ENCODE data around the gene BIN1. TPM values are rescaled to one million over a fixed set of nuclear protein-coding genes. Genes with fewer than 3 reads are reported as not detected.

Gene BIN1
- total RNA-seq, 1 donor from 2014 or later = 47.7 TPM

DNA sequence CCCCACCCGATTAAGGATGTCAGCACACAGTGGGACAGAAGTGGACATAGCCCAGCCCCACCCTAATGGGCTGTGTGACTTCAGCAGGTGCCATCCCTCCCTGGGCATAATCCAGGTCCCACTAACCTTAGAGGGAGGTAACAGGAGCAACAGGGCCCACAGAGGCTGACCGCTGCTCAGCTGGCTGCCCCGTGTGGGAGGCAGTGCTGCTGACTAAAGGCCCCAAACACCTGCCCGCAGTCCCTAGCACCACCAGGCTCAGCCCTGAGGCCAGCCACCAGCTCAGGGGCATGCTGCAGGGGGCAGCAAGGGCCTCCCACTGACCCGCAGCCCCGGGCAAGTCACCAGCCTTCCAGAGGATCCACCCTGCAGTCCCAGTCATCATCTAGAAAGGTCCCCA is 14.6 kb downstream of the BIN1 start:
- DNase-seq (ENCODE audit: low spot score) = no peak

DNA sequence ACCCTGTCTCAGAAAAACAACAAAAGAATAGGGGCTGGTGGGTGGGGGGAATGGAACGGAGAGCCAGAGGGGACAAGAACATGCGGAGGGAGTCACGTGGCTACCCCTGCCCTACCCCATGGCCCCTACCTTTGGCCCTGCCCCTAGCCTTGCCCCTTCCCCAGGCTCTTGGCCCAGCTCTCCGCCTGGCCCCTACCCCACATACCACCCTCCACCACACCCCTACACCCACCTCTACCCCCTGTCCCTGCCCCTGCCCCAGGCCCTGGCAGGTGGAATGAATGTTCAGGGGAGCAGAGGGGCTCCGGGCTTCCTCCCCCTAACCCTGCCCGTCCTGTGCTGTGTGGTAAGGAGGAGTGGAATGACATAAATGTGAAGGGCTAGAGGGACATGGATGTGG is 15.1 kb downstream of the BIN1 start:
- no peak for DNase-seq (ENCODE audit: low spot score)

DNA sequence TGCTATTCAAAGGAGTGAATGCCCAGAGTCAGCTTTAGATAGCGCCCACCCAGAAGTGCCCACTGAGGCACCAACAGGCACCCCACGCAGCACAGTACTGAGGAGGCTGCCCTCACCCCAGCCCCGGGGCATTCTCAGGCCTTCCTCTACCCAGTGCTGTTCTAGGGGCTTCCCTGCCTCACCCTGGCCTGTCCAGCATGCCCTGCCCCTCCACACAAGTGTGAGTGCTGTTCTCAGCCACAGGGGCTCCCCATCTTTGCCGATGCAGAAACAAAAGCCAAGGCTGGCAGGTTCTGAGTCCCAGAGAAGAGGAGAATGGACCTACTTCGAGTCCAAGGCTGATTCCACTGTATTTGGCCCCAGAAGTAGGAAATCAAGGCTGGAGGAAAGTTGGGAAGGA is 15.8 kb downstream of the BIN1 start:
- DNase-seq (ENCODE audit: low spot score) = no peak

DNA sequence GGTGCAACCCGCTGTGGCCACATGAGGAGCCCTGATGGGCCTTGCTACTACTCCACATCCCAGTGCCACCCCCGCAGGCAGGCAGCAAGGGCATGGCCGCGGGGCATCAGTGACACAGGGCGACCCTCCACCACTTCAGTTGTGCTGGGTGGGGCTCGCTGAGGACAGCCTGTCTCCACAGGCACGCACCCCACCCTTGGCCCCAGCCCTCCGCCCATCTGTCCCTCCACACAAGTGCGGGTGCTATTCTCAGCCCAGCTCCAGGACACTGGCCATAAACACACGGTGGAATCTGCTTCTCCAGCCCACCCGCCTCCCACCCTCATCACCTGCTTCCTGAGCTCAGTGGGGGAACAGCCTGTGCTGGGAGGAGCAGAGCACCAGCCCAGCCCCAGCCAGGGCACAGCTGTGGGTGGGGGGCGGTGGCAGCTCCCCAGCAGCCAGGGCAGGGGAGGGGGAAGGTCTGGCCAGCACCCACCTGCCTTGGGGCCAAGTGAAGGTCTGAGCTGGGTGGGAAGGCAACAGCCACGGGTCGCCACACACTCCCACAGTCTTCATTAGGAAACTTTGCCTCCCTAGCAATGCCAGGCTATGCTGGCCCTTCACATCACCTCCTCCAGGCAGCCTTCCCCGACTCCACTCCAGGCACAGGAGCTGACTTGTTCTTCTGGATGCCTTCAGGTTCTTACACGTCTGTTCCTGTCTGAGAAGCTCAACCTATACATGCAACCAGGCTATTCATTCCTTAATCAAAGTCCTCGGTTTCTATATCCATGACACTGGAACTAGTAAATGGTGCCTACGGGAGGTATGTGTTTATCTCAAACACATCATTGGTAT is 16.5 kb downstream of the BIN1 start:
- no peak for DNase-seq (ENCODE audit: low spot score)

DNA sequence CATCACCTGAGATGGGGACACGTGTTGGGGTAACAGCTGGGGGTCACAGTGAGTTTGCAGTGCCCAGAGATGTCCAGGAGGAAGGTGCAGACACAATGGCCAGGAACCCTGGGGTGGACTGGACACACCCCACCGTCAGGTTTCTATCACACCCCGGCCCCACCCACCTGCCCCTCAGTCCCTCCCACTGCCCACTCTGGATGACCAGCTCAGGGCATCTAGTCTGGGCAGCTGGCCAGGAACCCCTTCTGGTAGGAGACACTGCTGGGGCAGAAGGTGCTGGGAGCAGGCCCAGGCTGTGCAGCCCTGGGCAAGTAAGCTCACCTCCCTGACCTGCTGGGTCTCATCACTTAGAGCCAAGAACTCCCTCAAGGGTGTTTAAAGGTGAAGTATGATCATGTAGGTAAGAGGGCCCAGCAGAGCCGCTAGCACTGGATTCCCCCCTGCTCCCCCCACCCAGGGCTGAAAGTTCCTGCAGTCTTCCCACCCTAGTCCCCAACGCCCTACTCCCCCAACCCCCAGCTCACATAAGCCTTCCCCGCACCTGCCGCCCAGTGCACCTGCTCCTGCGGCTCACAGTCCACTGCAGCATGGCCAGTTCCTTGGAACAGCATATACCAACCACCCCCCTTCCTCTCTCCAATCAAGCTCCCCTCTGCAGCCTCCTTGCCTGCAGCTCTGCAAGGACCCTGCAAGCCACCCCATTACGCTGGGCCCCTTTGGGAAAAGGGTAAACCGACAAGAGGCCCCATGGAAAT is 17.3 kb downstream of the BIN1 start:
- no peak for DNase-seq (ENCODE audit: low spot score)

DNA sequence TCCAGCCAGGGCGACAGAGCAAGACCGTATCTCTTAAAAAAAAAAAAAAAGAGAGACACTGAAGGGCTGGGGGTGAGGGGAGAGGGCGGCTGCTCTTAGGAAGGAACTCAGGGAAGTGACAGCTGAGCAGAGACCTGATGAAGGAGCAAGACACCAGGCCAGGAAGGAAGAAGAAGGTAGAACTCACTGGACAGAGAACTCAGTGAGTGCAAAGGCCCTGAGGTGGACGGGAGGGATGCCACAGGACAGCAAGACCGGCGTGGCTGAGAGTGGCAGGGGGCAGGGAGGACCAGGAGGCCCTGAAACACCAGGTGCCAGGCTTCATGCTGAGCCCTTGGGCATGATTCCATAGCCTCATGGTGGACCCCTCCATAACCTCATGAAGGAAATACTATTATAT is 18.2 kb downstream of the BIN1 start:
- no peak for DNase-seq (ENCODE audit: low spot score)

DNA sequence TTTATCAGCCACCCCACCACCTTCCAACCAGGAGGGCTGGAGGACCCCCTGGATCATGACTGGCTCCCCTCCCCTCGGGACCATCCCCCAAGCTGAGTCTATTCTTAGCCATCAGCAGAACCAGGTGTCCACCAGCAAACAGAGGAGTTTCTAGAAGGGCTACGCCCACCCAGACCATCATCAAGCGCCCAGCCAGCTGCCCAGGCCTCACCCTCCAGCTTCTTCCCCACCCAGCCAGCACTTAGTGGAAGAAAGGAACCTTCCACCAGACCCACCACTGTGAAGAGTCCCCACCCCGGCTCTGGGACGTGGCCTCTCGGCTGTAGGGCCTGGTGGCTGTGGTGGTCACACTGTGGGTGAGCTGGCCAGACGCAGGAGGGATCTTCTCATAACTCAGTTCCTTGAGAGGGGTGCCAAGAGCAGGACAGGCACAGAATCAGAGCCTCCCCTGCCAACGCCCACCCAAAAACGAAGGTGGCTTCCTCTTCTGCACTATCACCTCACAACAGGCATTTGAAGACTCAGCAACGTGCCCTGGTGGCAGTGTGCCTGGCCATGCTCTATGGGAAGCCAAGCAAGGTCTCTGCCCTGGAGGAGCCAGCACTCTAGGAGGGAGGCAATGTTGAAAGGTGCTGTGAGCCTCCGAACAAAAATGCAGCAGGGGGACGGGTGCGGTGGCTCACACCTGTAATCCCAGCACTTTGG is 19.0 kb downstream of the BIN1 start:
- DNase-seq (ENCODE audit: low spot score) = no peak

DNA sequence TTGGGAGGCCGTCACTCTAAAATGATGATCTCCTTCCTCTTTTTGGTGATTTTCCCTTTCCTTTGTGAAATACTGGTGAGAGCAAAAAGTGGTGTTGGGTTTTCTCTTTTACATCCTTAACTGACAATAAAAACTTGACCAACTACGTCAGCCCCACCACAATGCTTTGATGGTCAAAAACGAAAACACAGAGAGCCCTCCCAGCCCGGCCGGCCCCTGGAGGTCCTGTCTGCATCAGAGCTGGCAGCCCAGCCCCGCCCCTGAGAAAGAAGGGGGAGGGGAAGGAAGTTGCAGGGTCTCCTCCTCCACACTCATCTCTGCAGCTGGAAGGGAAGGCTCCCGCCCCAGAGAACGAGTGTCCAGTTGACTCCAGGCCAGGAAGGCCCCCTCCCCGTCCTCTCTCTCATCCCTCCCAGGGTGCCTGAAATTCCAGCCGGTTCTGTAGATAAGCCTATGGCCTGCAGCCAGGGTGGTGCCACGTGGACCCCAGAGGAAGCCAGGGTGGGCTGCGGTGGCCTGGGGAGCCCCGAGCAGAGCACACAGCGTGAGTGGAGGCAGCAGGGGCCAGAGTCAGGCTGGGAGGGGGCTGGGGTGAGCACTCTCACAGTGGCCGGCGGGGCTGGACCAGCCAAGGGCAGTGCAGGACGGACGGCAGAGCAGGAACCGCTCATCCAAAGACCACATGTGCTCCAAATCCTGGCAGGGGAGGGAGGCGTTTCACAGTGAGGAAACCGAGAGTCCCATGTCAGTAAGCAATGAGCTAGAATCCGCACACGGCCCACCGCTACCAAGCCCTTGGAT is 19.8 kb downstream of the BIN1 start:
- peak; percentile 96 for DNase-seq (ENCODE audit: low spot score)

DNA sequence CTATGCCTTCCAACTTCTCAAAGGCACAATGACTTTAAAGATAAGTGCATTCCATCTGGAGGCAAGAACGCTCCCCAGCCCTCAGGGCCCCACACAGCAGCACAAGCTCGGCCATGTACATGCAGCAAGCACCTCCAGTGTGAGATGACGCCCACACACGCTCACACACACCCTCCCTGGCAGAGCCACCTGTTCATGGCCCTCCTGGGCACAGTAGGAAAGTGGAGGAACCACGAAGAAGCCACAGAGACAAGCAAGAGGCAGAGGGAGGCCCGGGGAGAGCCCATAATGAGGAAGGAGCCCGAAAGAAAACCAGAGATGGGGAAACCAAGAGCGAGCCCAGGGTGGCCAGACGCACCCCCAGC is 21.7 kb downstream of the BIN1 start:
- peak; percentile 78 for DNase-seq (ENCODE audit: low spot score)

DNA sequence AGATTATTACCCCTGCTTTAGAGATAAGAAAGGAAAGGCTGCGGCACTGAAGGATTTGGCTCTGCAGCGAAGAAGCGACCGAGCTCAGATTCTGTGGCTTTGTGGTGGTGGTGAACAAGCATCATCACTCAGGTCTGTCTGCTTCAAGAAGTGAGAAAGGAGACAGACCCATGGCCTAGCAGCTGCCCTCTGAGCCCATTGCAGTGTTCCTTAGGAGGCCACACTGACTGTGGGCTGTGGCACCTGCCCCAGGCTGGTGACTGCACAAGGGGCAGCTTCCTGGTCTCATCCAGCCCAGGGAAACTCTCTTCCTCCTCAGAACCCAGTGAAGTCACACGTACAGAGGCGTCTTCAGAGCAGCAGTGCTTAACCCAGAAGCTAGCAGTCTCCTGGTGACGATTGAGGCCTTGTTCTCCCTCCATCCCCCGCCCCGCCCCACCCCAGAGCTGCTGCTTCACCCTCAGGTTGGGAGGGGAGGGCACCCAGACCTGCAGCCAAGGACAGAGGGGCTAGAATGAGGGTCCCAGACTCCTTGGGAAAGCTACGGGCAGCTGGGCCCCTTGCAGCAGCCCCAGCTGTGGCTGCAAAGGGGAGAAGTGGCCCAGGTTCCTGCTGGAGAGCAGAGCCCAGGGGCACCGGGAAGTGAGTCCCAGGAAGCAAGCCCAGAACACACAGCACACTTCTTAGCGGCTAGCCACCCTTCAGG is 22.2 kb downstream of the BIN1 start:
- DNase-seq (ENCODE audit: low spot score) = no peak

DNA sequence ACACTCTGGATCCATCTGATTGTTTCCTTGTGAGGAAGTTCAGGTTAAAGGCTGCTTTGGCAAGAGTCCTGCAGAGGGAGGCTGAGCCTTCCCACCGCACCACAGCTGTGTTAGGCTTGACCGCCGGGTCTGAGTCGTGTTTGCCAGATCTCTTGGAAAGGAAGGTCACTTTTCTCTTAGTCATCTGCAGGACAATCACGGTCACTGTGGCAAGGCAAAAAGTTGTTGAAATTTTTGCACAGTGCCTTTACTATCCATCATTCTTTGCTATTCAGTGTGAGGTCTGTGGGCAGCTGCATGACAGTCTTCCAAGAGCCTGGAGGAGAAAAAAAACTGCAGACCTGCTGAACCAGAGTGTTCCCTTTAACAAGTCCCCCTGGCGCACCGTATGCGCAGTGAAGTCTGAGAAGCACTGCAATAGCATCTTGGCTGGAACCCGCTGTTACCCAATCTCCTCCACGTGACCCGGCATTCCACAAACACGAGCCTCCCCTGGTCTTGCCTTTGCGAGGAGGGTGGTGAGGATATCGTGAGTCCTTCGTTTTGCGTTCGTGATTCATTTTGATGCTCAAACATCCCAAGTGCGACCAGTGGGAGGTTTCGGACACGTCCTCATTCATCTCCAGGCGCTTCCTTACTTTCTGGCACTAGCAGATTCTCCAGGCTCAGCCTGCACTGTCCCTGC is 23.0 kb downstream of the BIN1 start:
- peak; percentile 95 for DNase-seq (ENCODE audit: low spot score)

DNA sequence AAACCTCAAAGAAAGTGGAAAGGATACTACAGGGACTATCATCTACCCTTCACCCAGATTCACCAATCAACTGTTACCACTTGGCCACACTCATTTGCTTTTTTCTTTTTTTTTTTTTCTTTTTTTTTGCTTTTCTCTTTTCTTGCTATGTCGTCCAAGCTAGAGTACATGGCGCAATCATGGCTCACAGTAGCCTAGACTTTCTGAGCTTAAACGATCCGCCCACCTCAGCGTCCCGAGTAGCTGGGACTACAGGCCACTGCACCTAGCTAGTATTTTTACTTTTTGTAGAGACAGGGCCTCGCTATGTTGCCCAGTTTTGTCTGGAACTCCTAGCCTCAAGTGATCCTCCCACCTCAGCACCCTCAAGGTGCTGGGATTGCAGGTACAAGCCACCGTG is 24.0 kb downstream of the BIN1 start:
- no peak for DNase-seq (ENCODE audit: low spot score)

DNA sequence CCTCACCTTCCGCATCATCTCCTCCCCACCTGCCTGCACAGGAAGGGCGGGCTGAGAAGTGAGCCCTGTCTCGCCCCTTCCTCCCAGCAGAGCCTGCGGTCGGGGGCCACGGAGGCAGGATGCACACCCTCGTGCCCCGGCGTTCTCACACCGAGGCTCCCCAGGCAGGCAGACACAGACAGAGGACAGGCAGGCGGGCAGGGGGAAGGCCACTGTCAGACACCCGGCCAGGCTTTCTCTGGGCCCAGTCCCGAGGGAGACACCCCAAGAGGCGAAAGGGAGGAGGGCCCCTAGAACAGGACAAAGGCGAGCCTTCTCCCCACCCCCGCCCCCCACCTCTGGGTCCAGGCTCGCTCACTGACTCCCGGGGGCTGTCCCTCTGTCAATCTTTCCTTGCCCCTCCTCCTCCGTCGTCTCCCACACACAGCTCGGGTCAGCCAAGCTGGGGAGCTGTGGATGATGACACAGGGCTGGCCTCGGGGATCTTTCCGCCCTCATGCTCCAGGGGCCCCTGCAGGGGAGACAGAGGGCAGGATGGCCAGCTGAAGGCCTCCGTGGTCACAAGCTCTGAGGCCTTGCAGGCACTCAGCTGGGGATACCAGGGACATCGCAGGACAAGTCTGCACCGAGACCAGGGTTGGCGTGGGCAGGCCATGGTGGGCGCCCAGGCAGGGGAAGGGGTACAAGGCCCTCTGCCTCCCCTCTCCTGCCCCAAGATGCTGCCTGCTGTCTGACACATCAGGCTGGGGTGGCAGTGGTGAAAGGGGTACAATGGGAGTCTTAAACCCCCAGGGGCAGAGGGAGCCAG is 24.9 kb downstream of the BIN1 start:
- peak; percentile 63 for DNase-seq (ENCODE audit: low spot score)

DNA sequence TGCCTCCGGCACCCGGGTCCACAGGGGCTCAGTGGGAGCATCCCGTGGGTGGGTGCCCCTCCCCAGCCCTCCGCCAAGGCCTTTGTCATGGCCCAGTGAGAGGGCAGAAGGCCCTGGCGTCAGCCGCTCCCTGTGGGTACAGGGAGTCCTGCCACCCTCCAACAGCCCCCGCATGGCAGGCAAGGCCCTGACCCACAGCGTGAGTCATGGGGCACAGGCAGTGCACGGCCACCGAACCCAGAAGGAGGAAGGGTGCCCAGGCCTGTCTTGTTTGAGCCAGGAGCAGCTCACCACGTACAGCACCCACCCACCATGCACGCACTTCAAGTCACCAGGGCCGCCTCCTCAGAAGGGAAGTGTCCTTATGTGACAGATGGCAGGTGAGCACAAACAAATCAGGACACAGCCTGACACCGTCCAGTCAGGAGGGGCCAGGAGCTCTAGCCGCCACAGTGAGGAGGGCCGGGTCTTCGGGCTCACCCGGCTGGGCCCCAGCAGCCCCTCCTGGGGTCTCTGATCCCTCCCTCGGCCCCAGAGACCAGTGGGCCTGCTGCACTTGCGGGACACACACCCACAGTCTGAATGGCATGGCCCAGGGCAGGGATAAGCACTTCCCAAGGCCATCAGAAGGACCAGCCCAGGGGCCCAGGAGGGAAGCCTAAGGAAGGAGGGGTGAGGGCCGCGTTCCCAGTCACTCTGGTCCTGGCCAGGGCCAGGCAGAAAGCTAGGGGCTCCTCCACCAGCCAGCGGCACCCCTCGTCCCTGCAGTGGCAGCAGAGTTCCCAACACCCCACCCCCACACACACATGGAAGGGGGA is 25.8 kb downstream of the BIN1 start:
- no peak for DNase-seq (ENCODE audit: low spot score)

DNA sequence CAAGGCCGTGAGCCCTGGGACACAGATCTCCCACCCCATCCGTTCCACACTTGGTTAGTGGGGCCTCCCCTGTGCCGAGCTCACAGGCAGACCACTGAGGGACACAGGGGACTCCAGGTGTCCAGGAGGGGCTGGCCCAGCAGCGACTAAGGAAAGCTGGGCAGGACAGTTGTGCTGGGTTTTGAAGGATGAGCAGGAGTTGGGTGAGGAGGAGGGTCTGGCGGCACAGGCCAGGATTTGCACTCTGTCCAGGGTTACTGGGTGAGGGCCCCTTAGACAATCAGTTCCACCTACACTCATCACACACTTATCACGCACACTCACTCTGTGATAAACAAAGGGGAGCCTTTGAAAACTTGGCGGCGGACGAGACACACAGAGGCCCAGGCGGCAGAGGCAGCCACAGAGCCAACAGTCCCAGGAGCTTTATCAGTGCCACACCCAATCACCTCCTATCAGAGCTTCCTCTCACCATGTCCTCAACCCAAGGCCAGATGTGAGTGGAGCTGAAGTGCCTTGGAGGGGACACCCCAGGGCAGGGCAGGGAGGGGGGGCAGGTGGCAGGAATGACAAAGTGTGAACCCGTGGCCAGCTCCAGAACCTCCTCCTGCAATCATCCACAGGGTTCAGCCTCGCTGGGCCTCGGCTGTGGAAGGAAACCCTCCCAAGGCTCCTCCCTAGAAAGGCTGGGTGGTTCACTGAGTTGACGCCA is 26.6 kb downstream of the BIN1 start:
- no peak for DNase-seq (ENCODE audit: low spot score)

DNA sequence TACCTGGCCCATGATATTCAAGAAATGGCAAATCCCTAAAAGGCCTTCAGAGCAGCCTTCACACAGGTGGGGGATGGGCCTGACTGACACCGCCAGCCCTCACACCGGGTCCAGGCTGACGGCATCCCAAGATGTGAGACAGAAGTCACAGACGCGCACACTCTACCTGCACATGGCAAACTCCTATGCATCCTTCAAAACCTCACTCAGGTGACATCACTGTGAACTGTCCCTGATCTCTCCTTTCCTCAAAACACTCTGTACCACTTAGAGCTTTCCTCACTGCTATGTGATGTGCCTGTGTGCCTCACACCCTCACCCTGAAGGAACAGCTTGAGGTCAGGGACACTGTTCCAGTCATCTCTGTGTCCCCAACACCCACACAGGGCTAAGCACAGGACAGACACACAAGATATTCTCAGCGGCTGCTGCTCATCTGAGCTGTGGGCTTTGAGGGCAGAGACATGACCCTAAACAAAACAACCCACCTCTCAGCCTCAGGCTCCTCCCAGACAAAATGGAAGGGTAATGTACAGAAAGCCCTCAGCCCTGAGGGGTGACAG is 27.5 kb downstream of the BIN1 start:
- DNase-seq (ENCODE audit: low spot score) = no peak

DNA sequence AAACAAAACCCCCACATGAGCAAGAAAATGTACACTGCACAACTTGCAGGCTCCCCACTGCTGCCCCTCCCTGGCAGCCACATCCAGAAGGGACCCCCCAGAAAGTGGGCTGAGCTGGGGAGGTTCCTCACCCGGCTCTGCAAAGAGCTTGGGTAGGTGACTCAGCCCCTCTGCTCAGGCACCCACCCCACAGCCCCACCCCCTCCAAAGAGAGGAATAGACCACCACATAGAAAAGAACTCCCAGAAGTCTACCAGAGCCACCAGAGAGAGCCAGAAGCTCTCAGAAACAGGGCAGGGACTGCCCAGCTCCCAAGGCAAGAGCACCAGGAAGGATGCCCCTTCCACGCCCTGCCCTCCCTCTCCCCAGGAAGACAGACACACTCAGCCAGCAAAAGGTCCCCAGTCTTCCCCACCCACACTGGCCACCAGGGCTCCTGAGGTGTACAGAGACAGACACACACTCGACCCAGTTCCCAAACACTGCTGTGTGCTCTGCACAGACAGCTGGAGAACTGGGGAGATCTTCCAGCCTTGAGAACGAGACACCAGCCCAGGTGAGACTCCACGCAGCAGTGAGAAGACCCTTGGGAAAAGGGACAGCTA is 28.2 kb downstream of the BIN1 start:
- no peak for DNase-seq (ENCODE audit: low spot score)

Data from umbilical cord (tissue), 2 donors.